IMR-90 (cell line): Measurements from ENCODE around the gene AGAP1. TPM values are rescaled to one million over a fixed set of nuclear protein-coding genes. Genes with fewer than 3 reads are reported as not detected.

Experiments used
- ATAC-seq: fragments of 200-7000 bp; cut with Tn5 transposase; 2 replicates; pipeline ENCODE4 v1.9.1; 2020; ENCODE audit warnings: low read depth, mild to moderate bottlenecking, moderate library complexity
- BruUV-seq: library from RNA; stranded (reverse); fragments of 400-500 nt; replicated peaks from 2 replicates; lab custom pipeline; 2021; lab: Mats Ljungman, UMichigan
- CTCF ChIA-PET: fragments of 300-600 bp; formaldehyde crosslinking; extraction: SDS; loops from one replicate; lab custom pipeline; 2021; ENCODE audit warnings: antibody characterized with exemption; lab: Yijun Ruan, JAX
- POLR2A ChIA-PET: fragments of 300-600 bp; sonication (Branson Sonifier 250); formaldehyde crosslinking; loops from one replicate; lab custom pipeline; 2022; ENCODE audit warnings: antibody characterized with exemption; ENCODE audit not compliant: unreplicated experiment; lab: Charles Lee
- DNase-seq: peaks from one replicate; pipeline ENCODE4 v3.0.0; 2013
- H2AFZ ChIP-seq: replicated peaks from 2 replicates; pipeline ENCODE3; 2013; ENCODE audit warnings: low read length, mild to moderate bottlenecking; ENCODE audit not compliant: poor library complexity
- H2AK5ac ChIP-seq: 2 replicates; pipeline ENCODE4 v1.6.1; 2013; ENCODE audit warnings: low read depth, low read length, inconsistent platforms
- H2AK9ac ChIP-seq: replicated peaks from 2 replicates; pipeline ENCODE3; 2013; ENCODE audit warnings: mild to moderate bottlenecking, low read depth, low read length, moderate library complexity; ENCODE audit not compliant: poor library complexity
- H2BK120ac ChIP-seq: 2 replicates; pipeline ENCODE4 v1.6.1; 2013; ENCODE audit warnings: low read depth, low read length, inconsistent platforms
- H2BK15ac ChIP-seq: 3 replicates; pipeline ENCODE4 v1.6.1; 2013; ENCODE audit warnings: low read depth, low read length, inconsistent platforms
- H2BK20ac ChIP-seq: 2 replicates; pipeline ENCODE4 v1.6.1; 2013; ENCODE audit warnings: low read depth, mild to moderate bottlenecking, inconsistent platforms, low read length, moderate library complexity
- H2BK5ac ChIP-seq: 2 replicates; pipeline ENCODE4 v1.6.1; 2013; ENCODE audit warnings: mild to moderate bottlenecking, low read depth, low read length, inconsistent platforms; ENCODE audit not compliant: poor library complexity, severe bottlenecking
- H3K14ac ChIP-seq: replicated peaks from 2 replicates; pipeline ENCODE4 v1.6.1; 2013; ENCODE audit warnings: low read depth, low read length, inconsistent platforms
- H3K18ac ChIP-seq: 2 replicates; pipeline ENCODE4 v1.6.1; 2013; ENCODE audit warnings: low read depth, low read length, control low read depth
- H3K23ac ChIP-seq: 2 replicates; pipeline ENCODE4 v1.6.1; 2013; ENCODE audit warnings: low read depth, low read length, inconsistent platforms
- H3K27ac ChIP-seq: 2 replicates; pipeline ENCODE4 v1.5.1; 2013; ENCODE audit warnings: mild to moderate bottlenecking, control low read depth, low read length; ENCODE audit not compliant: insufficient read depth
- H3K27me3 ChIP-seq: 2 replicates; pipeline ENCODE4 v1.6.1; 2013; ENCODE audit warnings: low read length; ENCODE audit not compliant: control insufficient read depth, insufficient read depth
- H3K36me3 ChIP-seq: 2 replicates; pipeline ENCODE4 v1.6.1; 2013; ENCODE audit warnings: low read length, mixed read lengths; ENCODE audit not compliant: control insufficient read depth, insufficient read depth
- H3K4ac ChIP-seq: 2 replicates; pipeline ENCODE4 v1.6.1; 2013; ENCODE audit warnings: low read depth, low read length, inconsistent platforms
- H3K4me1 ChIP-seq: 2 replicates; pipeline ENCODE4 v1.6.1; 2013; ENCODE audit warnings: low read length, mixed read lengths; ENCODE audit not compliant: control insufficient read depth, insufficient read depth
- H3K4me2 ChIP-seq: 2 replicates; pipeline ENCODE4 v1.6.1; 2013; ENCODE audit warnings: low read depth, mild to moderate bottlenecking, control low read depth, low read length, moderate library complexity
- H3K4me3 ChIP-seq: 2 replicates; pipeline ENCODE4 v1.5.1; 2013; ENCODE audit warnings: low read depth, mild to moderate bottlenecking, control low read depth, low read length, moderate library complexity; ENCODE audit not compliant: insufficient read depth
- H3K56ac ChIP-seq: 2 replicates; pipeline ENCODE4 v1.6.1; 2013; ENCODE audit warnings: low read length, inconsistent platforms; ENCODE audit not compliant: insufficient read depth; ENCODE audit errors: extremely low read depth
- H3K79me1 ChIP-seq, 2 experiments: 2 replicates each; pipeline ENCODE4 v1.6.1; 2013; ENCODE audit warnings: low read length in 2 of 2, inconsistent platforms in 1 of 2, low read depth in 1 of 2
- H3K9ac ChIP-seq: 2 replicates; pipeline ENCODE4 v1.6.1; 2013; ENCODE audit warnings: low read depth, low read length, control low read depth
- H3K9me1 ChIP-seq: 2 replicates; pipeline ENCODE4 v1.6.1; 2013; ENCODE audit warnings: low read length, inconsistent platforms; ENCODE audit not compliant: insufficient read depth
- H3K9me3 ChIP-seq: 2 replicates; pipeline ENCODE4 v1.6.1; 2013; ENCODE audit warnings: low read length; ENCODE audit not compliant: control insufficient read depth, insufficient read depth
- H4K20me1 ChIP-seq: 2 replicates; pipeline ENCODE4 v1.6.1; 2013; ENCODE audit warnings: low read length, inconsistent platforms; ENCODE audit not compliant: insufficient read depth
- H4K5ac ChIP-seq: 2 replicates; pipeline ENCODE4 v1.6.1; 2013; ENCODE audit warnings: mild to moderate bottlenecking, low read depth, low read length, control low read depth
- H4K8ac ChIP-seq, 2 experiments: 2 replicates each; pipeline ENCODE4 v1.6.1; 2013; ENCODE audit warnings: low read depth in 2 of 2, low read length in 2 of 2, control low read depth in 1 of 2, inconsistent platforms in 1 of 2
- H4K91ac ChIP-seq: 2 replicates; pipeline ENCODE4 v1.6.1; 2013; ENCODE audit warnings: low read depth, low read length, inconsistent platforms; ENCODE audit not compliant: insufficient read depth
- BHLHE40 ChIP-seq: fragments of 150-350 bp; IDR thresholded peaks from 2 replicates; pipeline ENCODE4 v1.6.1; 2016; ENCODE audit warnings: mild to moderate bottlenecking, low read depth, low read length
- CEBPB ChIP-seq: IDR thresholded peaks from 2 replicates; pipeline ENCODE4 v1.6.1; 2012; ENCODE audit warnings: low read depth, low read length, improper control_type of control experiment
- CHD1 ChIP-seq: IDR thresholded peaks from 2 replicates; pipeline ENCODE4 v1.6.1; 2012; ENCODE audit warnings: low read depth, low read length, improper control_type of control experiment
- FOS ChIP-seq: fragments of 150-350 bp; IDR thresholded peaks from 2 replicates; pipeline ENCODE4 v1.6.1; 2016; ENCODE audit warnings: low read depth, low read length
- MAFK ChIP-seq: IDR thresholded peaks from 2 replicates; pipeline ENCODE4 v1.6.1; 2012; ENCODE audit warnings: low read depth, low read length, improper control_type of control experiment
- MAZ ChIP-seq: IDR thresholded peaks from 2 replicates; pipeline ENCODE4 v1.6.1; 2012; ENCODE audit warnings: low read depth, mild to moderate bottlenecking, low read length, improper control_type of control experiment, moderate library complexity, borderline replicate concordance
- MXI1 ChIP-seq: IDR thresholded peaks from 2 replicates; pipeline ENCODE4 v1.6.1; 2012; ENCODE audit warnings: low read depth, mild to moderate bottlenecking, low read length, moderate library complexity, borderline replicate concordance
- RAD21 ChIP-seq: IDR thresholded peaks from 2 replicates; pipeline ENCODE4 v1.6.1; 2012; ENCODE audit warnings: low read length, improper control_type of control experiment
- RFX5 ChIP-seq: IDR thresholded peaks from 2 replicates; pipeline ENCODE4 v1.8.0; 2012; ENCODE audit warnings: low read depth, mild to moderate bottlenecking, low read length, moderate library complexity
- SMC3 ChIP-seq: fragments of 150-350 bp; IDR thresholded peaks from 2 replicates; pipeline ENCODE4 v1.6.1; 2016; ENCODE audit warnings: low read depth, mild to moderate bottlenecking, antibody characterized with exemption, low read length, moderate library complexity
- WGBS, 2 experiments: methylation state at CpG; one replicate each; pipeline versions ENCODE4 v1.1.5 to v1.1.7; 2013; ENCODE audit warnings: missing lambda C conversion rate in 2 of 2; ENCODE audit not compliant: insufficient read length in 1 of 2; ENCODE audit errors: extremely low coverage in 2 of 2; 5-methylcytosine and 5-hydroxymethylcytosine counted together
- dilution Hi-C: fragments of 300-500 bp; cut with HindIII; formaldehyde crosslinking; loops from one replicate; pipeline ENCODE4 v1.14.3; 2018; ENCODE audit warnings: low sequenced_read_pairs; ENCODE audit not compliant: unreplicated experiment
- in situ Hi-C: fragments of 300-500 bp; cut with MboI; formaldehyde crosslinking; loops from 3 replicates; pipeline ENCODE4 v1.14.3; 2019; ENCODE audit warnings: low sequenced_read_pairs, inconsistent platforms, mixed read lengths
- intact Hi-C: fragments of 100-400 bp; cut with micrococcal nuclease; formaldehyde crosslinking; loops from 2 replicates; pipeline ENCODE4 v1.10.0; 2022
- polyA plus RNA-seq, 3 experiments: library from polyadenylated mRNA; depleted of rRNA; stranded (reverse); fragments of >200 nt; gene quantifications; 2 replicates each; pipeline ENCODE4 v1.2.3, GENCODE V29; 2012; ENCODE audit warnings: low replicate concordance in 1 of 3
- total RNA-seq: library from RNA; depleted of rRNA; stranded (reverse); fragments of >200 nt; gene quantifications from 2 replicates; pipeline ENCODE4 v1.2.3, GENCODE V29; 2012
- TF ChIP-seq, protein P1 (sequence below): fragments of 150-350 bp; IDR thresholded peaks from 2 replicates; pipeline ENCODE4 v1.6.1; 2017; ENCODE audit warnings: mild to moderate bottlenecking, antibody characterized with exemption, low read length, low read depth
- TF ChIP-seq, protein P2 (sequence below): conservative IDR thresholded peaks from 2 replicates; pipeline ENCODE4 v1.5.1; 2012; ENCODE audit warnings: mild to moderate bottlenecking, low read depth, low read length, improper control_type of control experiment
- TF ChIP-seq, protein P3 (sequence below): fragments of 150-350 bp; IDR thresholded peaks from 2 replicates; pipeline ENCODE4 v1.6.1; 2016; ENCODE audit warnings: low read depth, mild to moderate bottlenecking, low read length, moderate library complexity, borderline replicate concordance

Gene AGAP1
- total and polyA plus RNA-seq, 2 of the 4 experiments (the other 2 are of a cell fraction) = 15.1 to 16.4 TPM

DNA sequence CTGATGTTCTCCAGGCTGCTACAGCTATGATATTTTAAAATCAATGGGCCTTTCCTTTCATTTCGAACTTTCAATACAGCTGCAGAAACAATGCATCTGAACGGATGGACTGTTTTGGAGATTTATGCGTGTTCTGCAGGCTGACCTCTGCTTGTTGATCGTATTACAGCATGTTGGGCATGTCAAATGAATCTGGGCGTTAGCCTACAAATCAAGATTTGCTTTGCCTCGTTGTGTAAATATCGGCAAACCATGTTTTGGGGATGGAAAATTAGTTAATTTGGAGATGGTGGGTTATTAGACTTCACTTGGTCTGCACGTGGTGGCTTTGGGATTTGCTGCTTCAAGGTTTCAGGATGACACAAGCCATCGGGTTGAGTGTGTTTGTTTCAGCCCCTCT lies 129.3 kb downstream of the AGAP1 start:
- H3K27me3 ChIP-seq = no peaks in the 10 kb centered on the region
- peaks cover 45 to 62% of the 10 kb centered on the region in 2 experiments for H3K79me1 ChIP-seq
- no peak overlapping the region for H2BK20ac ChIP-seq
- WGBS, 2 experiments = no CpG with 5 or more reads among the region's 9 CpGs
- no peak overlapping the region for H2AFZ ChIP-seq
- no peak overlapping the region for H2AK9ac ChIP-seq
- no peak overlapping the region for H3K4me2 ChIP-seq
- ChIA-PET CTCF (no interaction called here), POLR2A (no interaction called here)
- no peak overlapping the region for H3K4ac ChIP-seq
- no peak for TF ChIP-seq RFX5
- TF ChIP-seq CEBPB = no peak
- no peak for TF ChIP-seq FOS
- TF ChIP-seq SMC3 = no peak
- TF ChIP-seq, protein P1, sequence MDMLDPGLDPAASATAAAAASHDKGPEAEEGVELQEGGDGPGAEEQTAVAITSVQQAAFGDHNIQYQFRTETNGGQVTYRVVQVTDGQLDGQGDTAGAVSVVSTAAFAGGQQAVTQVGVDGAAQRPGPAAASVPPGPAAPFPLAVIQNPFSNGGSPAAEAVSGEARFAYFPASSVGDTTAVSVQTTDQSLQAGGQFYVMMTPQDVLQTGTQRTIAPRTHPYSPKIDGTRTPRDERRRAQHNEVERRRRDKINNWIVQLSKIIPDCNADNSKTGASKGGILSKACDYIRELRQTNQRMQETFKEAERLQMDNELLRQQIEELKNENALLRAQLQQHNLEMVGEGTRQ = no peak
- no peak for TF ChIP-seq MAFK
- no peak for TF ChIP-seq MXI1
- TF ChIP-seq BHLHE40 = no peak
- TF ChIP-seq RAD21 = no peak
- TF ChIP-seq, protein P2, sequence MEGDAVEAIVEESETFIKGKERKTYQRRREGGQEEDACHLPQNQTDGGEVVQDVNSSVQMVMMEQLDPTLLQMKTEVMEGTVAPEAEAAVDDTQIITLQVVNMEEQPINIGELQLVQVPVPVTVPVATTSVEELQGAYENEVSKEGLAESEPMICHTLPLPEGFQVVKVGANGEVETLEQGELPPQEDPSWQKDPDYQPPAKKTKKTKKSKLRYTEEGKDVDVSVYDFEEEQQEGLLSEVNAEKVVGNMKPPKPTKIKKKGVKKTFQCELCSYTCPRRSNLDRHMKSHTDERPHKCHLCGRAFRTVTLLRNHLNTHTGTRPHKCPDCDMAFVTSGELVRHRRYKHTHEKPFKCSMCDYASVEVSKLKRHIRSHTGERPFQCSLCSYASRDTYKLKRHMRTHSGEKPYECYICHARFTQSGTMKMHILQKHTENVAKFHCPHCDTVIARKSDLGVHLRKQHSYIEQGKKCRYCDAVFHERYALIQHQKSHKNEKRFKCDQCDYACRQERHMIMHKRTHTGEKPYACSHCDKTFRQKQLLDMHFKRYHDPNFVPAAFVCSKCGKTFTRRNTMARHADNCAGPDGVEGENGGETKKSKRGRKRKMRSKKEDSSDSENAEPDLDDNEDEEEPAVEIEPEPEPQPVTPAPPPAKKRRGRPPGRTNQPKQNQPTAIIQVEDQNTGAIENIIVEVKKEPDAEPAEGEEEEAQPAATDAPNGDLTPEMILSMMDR = no peak
- TF ChIP-seq, protein P3, sequence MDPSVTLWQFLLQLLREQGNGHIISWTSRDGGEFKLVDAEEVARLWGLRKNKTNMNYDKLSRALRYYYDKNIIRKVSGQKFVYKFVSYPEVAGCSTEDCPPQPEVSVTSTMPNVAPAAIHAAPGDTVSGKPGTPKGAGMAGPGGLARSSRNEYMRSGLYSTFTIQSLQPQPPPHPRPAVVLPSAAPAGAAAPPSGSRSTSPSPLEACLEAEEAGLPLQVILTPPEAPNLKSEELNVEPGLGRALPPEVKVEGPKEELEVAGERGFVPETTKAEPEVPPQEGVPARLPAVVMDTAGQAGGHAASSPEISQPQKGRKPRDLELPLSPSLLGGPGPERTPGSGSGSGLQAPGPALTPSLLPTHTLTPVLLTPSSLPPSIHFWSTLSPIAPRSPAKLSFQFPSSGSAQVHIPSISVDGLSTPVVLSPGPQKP = no peak
- no peak for TF ChIP-seq CHD1
- no peak for TF ChIP-seq MAZ
- ATAC-seq = no peak
- H3K27ac ChIP-seq = no peak overlapping the region
- H2BK120ac ChIP-seq = no peak overlapping the region
- H3K18ac ChIP-seq = no peak overlapping the region
- H3K9ac ChIP-seq = no peak overlapping the region
- no peak overlapping the region for H2BK5ac ChIP-seq
- no peak overlapping the region for H3K23ac ChIP-seq
- peaks cover 6% of the 10 kb centered on the region for H3K4me1 ChIP-seq
- no peak overlapping the region for H3K4me3 ChIP-seq
- no peak overlapping the region for H3K14ac ChIP-seq
- peaks cover 12% of the 10 kb centered on the region; the same call in 1 of the 2 replicates for H3K9me1 ChIP-seq
- H4K20me1 ChIP-seq = peaks cover 81% of the 10 kb centered on the region
- intact Hi-C loops = no loop called here
- no TSS peak for BruUV-seq
- no peak overlapping the region for H4K91ac ChIP-seq
- no peak overlapping the region for H2BK15ac ChIP-seq
- in situ Hi-C loops = loop anchor here (25.0 kb wide), 1 partner anchor 539 kb away; the partner anchor contains the start of gene GBX2
- H4K5ac ChIP-seq = no peak overlapping the region
- peaks cover 4% of the 10 kb centered on the region; the same call in 1 of the 2 replicates for H3K9me3 ChIP-seq
- no peak overlapping the region for H4K8ac ChIP-seq
- H2AK5ac ChIP-seq = no peak overlapping the region
- no peaks in the 10 kb centered on the region for H3K36me3 ChIP-seq
- dilution Hi-C loops = no loop called here
- DNase-seq = no peak
- no peak overlapping the region for H3K56ac ChIP-seq
